SK-N-SH (cell line): ENCODE data around the gene MRPL53.

Source experiments
- RAD21 ChIP-seq: IDR thresholded peaks from 2 replicates; pipeline ENCODE4 v1.6.1; 2012; ENCODE audit warnings: mild to moderate bottlenecking, low read length
- TF ChIP-seq, protein P1 (sequence below): fragments of 150-350 bp; IDR thresholded peaks from 2 replicates; pipeline ENCODE4 v1.6.1; 2016; ENCODE audit warnings: mild to moderate bottlenecking, low read depth, low read length

DNA sequence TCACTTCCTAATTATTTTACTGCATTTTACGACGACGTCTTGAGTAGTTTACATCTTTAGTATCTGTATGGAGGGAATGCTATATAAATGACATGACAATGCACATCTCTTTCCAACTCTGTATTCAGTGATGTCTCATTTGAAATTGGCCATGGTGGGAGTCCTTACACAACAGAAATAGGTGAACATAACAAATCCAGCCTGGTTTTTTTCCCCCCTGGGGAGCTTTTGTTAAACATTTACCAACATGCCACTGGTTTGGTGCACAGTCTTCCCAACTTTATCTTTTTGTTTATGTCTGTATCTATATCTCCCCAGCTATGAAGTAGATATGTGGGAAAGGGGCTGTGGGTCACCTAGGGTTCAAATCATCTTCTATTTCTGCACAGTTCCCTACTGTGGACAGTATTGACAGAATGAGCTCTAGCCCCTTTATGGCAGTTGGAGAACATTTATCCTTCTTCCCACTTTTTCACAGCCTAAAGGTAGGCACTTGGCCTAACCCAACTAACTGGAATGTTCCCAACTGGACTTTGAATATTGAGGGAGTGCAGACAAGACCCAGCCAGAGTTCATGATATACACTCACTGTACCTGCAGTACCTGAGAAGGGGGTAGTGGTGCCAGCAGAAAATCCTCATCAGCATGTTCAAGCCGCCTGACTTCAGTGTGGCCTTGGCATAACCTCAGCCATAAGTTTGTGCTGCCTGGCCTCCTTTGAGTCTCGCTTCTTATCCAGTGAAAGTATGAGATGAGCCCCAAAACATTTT is 25.1 kb downstream of the MRPL53 start:
- TF ChIP-seq, protein P1, sequence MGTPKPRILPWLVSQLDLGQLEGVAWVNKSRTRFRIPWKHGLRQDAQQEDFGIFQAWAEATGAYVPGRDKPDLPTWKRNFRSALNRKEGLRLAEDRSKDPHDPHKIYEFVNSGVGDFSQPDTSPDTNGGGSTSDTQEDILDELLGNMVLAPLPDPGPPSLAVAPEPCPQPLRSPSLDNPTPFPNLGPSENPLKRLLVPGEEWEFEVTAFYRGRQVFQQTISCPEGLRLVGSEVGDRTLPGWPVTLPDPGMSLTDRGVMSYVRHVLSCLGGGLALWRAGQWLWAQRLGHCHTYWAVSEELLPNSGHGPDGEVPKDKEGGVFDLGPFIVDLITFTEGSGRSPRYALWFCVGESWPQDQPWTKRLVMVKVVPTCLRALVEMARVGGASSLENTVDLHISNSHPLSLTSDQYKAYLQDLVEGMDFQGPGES, result no peak
- no peak for TF ChIP-seq RAD21
